Activated CD4-positive, alpha-beta memory T cell treated with anti-CD3 and anti-CD28 coated beads for 36 hours (primary cell): ENCODE results near the gene ELL. TPM values are rescaled to one million over a fixed set of nuclear protein-coding genes. Genes with fewer than 3 reads are reported as not detected.

Source experiments
- CTCF ChIA-PET: fragments of 350-600 bp; sonication (Branson Sonifier 250); formaldehyde crosslinking; loops from one replicate; lab custom pipeline; 2021; ENCODE audit warnings: antibody characterized with exemption, inconsistent platforms; lab: Charles Lee
- POLR2A ChIA-PET: fragments of 350-600 bp; sonication (Branson Sonifier 250); formaldehyde crosslinking; loops from one replicate; lab custom pipeline; 2021; ENCODE audit warnings: antibody characterized with exemption; lab: Charles Lee
- DNase-seq: peaks from one replicate; pipeline ENCODE4 v3.0.0-alpha.2; 2020
- H3K27ac Mint-ChIP-seq: one replicate; pipeline ENCODE4 v1.8.0; 2021; ENCODE audit warnings: mixed read lengths
- H3K27me3 Mint-ChIP-seq: one replicate; pipeline ENCODE4 v1.8.0; 2021; ENCODE audit warnings: mixed read lengths
- H3K36me3 Mint-ChIP-seq: one replicate; pipeline ENCODE4 v1.8.0; 2021; ENCODE audit warnings: mixed read lengths
- H3K4me1 Mint-ChIP-seq: one replicate; pipeline ENCODE4 v1.8.0; 2021; ENCODE audit warnings: low read depth, mixed read lengths
- H3K4me3 Mint-ChIP-seq: one replicate; pipeline ENCODE4 v1.8.0; 2021; ENCODE audit warnings: mild to moderate bottlenecking, mixed read lengths
- H3K9me3 Mint-ChIP-seq: one replicate; pipeline ENCODE4 v1.8.0; 2021; ENCODE audit warnings: mixed read lengths
- intact Hi-C: fragments of 100-400 bp; cut with micrococcal nuclease; formaldehyde crosslinking; loops from one replicate; pipeline ENCODE4 v1.15.1; 2023
- total RNA-seq, 2 experiments: library from RNA; stranded (reverse); gene quantifications; one replicate each; pipeline ENCODE4 v1.2.3, GENCODE V29; 2021

Gene ELL
- total RNA-seq, 2 experiments from 2014 or later: 24.7 to 29.7 TPM

DNA sequence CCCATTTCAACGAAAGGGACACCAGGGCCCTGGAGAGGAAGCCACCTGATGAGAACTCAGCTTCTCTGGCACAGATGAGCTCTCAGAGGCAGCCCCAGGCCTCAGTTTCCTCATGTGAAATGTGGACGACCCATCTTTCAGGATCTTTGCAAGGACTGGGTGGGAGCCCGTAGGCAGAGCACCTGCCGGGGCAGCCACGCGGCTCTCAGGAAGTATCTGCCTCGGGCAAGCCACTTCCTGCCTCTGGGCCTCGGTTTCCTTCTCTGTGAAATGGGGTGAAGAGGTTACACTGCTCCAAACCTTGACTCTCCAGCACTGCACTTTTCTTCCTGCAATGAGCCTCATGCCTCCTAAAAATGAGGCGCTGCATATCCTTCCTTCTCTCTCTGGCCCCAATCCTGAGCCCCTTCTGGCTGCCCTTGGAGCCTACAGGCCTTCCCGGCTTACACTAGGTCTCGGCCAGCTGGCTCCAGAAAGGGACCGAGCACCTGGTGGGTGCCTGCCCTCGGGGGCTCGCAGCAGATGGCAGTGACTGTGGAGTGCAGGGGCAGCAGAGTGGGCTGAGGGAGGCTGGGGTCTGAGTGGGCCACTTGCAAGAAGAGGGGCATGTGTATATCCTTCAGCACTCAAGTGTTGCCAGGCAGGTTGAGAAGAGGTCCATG, 99.2 kb downstream of the ELL start:
- peak overlapping the region; percentile 87 for H3K27ac Mint-ChIP-seq
- POLR2A ChIA-PET: interaction anchor here (0.7 to 1.5 kb wide), 2 partner anchors 9 to 12 kb away, joined by 3 to 4 read pairs; no protein-coding TSS in a partner anchor
- H3K36me3 Mint-ChIP-seq: peaks cover 1% of the 10 kb centered on the region
- peak; percentile 52 for DNase-seq
- H3K9me3 Mint-ChIP-seq: no peaks in the 10 kb centered on the region
- H3K4me1 Mint-ChIP-seq: peaks cover 70% of the 10 kb centered on the region
- H3K27me3 Mint-ChIP-seq: peaks cover 7% of the 10 kb centered on the region
- CTCF ChIA-PET: interaction anchor here (1.0 to 4.2 kb wide), 5 partner anchors 9 to 171 kb away, joined by 3 to 17 read pairs (median 3); no protein-coding TSS in a partner anchor
- peak overlapping the region; percentile 96 for H3K4me3 Mint-ChIP-seq
- intact Hi-C loops: no loop called here

DNA sequence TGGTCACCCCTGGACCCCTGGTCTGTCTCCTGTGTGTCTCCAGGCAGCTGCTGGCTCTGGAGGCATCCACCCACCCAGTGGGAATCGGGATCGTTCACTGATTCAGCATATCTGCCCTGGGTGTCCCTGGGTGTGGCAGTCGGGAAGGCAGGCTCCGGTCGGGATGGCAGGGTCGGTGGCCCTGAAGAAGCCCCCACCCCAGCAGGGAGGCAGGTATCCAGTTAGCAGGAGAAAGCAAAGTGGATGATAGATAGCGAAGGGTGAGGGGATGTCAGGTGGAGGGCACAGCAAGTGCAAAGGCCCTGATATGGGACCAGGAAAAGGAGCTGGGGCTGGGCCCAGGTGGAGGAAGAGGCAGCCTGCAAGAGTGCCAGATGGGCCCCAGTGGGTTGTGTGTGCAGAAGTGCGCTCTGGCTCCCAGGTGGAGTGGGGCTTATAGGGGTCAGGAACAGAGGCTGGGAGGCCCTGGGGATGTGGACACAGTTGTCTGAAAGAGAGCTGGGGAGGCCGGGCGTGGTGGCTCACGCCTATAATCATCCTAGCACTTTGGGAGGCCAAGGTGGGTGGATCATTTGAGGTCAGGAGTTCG, 100.4 kb downstream of the ELL start:
- ChIA-PET POLR2A (interaction anchor here (1.5 kb wide), 1 partner anchor 10 kb away, joined by 4 read pairs; no protein-coding TSS in a partner anchor), CTCF (interaction anchor here (0.6 to 4.2 kb wide), 8 partner anchors 8 to 173 kb away, joined by 3 to 17 read pairs (median 3); no protein-coding TSS in a partner anchor)
- H3K9me3 Mint-ChIP-seq: no peaks in the 10 kb centered on the region
- no peak for DNase-seq
- peaks cover 11% of the 10 kb centered on the region for H3K27me3 Mint-ChIP-seq
- peaks cover 78% of the 10 kb centered on the region for H3K4me1 Mint-ChIP-seq
- intact Hi-C loops: no loop called here
- H3K36me3 Mint-ChIP-seq: peaks cover 1% of the 10 kb centered on the region
- H3K4me3 Mint-ChIP-seq: peak overlapping the region; percentile 96
- H3K27ac Mint-ChIP-seq: peak overlapping the region; percentile 87

DNA sequence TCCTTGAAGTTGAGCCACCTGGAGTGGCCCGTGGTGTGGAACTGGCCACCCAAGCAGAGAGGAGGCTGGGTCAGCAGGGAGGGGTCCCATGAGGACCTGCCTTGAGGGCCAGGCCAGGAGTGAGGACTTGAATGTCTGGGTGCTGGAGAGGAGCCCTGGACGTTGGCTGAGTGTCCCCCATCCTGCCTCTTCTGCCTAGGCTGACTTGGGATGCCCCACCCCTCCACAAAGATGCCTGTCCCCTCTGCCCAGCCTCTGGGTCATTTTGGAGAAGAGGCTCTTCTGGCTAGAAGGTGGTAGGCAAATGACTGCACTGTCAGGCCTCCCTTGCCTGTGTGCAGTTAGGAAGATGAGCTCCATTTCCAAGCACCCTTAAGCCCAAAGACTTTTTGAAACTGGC, 100.9 kb downstream of the ELL start:
- peak overlapping the region; percentile 96 for H3K4me3 Mint-ChIP-seq
- H3K9me3 Mint-ChIP-seq: no peaks in the 10 kb centered on the region
- DNase-seq: no peak
- peaks cover 15% of the 10 kb centered on the region for H3K27me3 Mint-ChIP-seq
- peaks cover 78% of the 10 kb centered on the region for H3K4me1 Mint-ChIP-seq
- H3K27ac Mint-ChIP-seq: peak overlapping the region; percentile 87
- ChIA-PET CTCF (interaction anchor here (1.4 to 4.2 kb wide), 3 partner anchors 10 to 32 kb away, joined by 3 to 17 read pairs (median 14); no protein-coding TSS in a partner anchor), POLR2A (interaction anchor here (0.6 to 5.5 kb wide), 3 partner anchors 75 to 396 kb away, joined by 3 to 46 read pairs (median 3); partner anchors contain the start of gene JUND)
- intact Hi-C loops: no loop called here
- H3K36me3 Mint-ChIP-seq: peaks cover 1% of the 10 kb centered on the region

DNA sequence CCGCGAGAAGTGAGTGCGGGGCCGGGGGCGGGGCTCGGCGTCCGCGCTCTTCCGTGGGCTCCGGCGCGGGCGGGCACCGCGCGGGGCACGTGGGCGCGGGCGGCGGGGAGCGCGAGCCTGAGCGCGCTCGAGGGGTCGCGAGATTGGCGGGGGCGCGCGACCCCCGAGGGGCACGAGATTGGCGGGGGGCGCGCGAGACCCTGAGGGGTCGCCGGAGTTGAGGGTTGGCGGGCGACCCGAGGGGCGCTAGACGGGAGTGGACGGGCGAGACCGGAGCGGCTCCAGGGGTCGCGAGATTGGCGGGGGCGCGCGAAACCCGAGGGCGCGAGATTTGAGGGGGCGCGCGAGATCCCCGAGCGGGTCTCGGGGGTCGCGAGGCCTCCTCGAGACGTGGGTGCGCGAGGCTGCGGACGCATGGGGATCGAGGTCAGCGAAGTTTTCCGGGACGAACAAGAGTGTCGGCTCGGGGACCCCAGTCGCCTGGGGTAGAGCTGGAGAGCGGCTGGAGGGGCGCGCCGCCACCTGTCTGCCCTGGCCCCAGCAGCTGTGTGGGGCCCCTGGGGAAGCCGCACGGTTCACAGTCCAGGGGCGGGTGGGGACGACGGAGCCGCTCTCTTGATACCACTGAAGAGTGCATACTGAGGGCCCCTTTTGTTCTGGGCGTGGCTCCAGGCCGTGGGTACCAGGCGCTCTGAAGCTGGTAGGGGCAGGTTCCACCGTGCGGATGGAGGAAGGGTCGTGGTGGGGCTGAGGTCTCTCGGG, 102.0 kb downstream of the ELL start:
- POLR2A ChIA-PET: interaction anchor here (0.8 to 5.5 kb wide), 6 partner anchors 14 to 140 kb away, joined by 3 to 46 read pairs (median 4); partner anchors contain the start of gene JUND
- peaks cover 1% of the 10 kb centered on the region for H3K36me3 Mint-ChIP-seq
- peak overlapping the region; percentile 96 for H3K4me3 Mint-ChIP-seq
- no peaks in the 10 kb centered on the region for H3K9me3 Mint-ChIP-seq
- peaks cover 79% of the 10 kb centered on the region for H3K4me1 Mint-ChIP-seq
- H3K27me3 Mint-ChIP-seq: peaks cover 17% of the 10 kb centered on the region
- peak overlapping the region; percentile 87 for H3K27ac Mint-ChIP-seq
- CTCF ChIA-PET: interaction anchor here (0.8 to 4.5 kb wide), 10 partner anchors 9 to 428 kb away, joined by 3 to 53 read pairs (median 6); partner anchors contain the start of gene JUND
- intact Hi-C loops: loop anchor here (5.0 to 10.0 kb wide), 2 partner anchors 218 to 325 kb away; partner anchors contain the start of genes MAST3 and RAB3A
- peak; percentile 69 for DNase-seq

DNA sequence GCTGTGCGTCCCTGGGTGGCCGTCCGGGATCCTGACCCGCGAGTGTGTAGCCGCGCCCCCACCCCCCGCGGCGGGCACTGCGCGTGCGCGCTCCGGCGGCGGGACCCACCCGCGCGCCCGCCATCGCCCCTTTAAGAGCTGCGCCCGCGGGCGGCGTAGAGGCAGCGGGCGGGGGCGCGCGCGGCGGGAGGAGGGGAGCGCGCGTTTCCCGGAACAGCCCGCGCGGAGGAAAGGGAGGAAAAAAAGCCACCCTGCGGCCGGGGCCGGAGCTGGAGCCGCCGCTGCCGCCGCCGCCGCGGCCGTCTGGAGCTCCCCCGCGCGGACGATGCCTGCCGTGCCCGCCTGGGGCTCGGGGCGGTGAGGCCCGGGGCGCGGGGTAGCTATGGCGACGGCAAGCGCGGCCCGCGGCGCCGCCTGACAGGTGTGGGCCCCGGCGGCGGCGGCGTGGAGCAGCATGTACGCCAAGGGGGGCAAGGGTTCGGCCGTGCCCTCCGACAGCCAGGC, 102.6 kb downstream of the ELL start, which contains the start of gene SSBP4:
TSS of gene SSBP4 (plus strand) at position 204 of the 504 bp plus-strand sequence. CDS start at position 455, 251 bp downstream.
- peaks cover 17% of the 10 kb centered on the region for H3K27me3 Mint-ChIP-seq
- peaks cover 79% of the 10 kb centered on the region for H3K4me1 Mint-ChIP-seq
- CTCF ChIA-PET: interaction anchor here (0.8 to 4.5 kb wide), 11 partner anchors 8 to 429 kb away, joined by 3 to 53 read pairs (median 5); partner anchors contain the start of gene JUND
- H3K27ac Mint-ChIP-seq: peak within 1 kb of the TSS; percentile 87
- POLR2A ChIA-PET: interaction anchor here (0.8 to 5.5 kb wide), 6 partner anchors 9 to 139 kb away, joined by 3 to 46 read pairs (median 4); partner anchors contain the start of gene JUND
- intact Hi-C loops: loop anchor here (5.0 to 10.0 kb wide), 2 partner anchors 217 to 324 kb away; partner anchors contain the start of genes MAST3 and RAB3A
- H3K9me3 Mint-ChIP-seq: no peaks in the 10 kb centered on the region
- H3K36me3 Mint-ChIP-seq: peaks cover 1% of the 10 kb centered on the region
- peak within 1 kb of the TSS; percentile 96 for H3K4me3 Mint-ChIP-seq
- peak; percentile 79 for DNase-seq

DNA sequence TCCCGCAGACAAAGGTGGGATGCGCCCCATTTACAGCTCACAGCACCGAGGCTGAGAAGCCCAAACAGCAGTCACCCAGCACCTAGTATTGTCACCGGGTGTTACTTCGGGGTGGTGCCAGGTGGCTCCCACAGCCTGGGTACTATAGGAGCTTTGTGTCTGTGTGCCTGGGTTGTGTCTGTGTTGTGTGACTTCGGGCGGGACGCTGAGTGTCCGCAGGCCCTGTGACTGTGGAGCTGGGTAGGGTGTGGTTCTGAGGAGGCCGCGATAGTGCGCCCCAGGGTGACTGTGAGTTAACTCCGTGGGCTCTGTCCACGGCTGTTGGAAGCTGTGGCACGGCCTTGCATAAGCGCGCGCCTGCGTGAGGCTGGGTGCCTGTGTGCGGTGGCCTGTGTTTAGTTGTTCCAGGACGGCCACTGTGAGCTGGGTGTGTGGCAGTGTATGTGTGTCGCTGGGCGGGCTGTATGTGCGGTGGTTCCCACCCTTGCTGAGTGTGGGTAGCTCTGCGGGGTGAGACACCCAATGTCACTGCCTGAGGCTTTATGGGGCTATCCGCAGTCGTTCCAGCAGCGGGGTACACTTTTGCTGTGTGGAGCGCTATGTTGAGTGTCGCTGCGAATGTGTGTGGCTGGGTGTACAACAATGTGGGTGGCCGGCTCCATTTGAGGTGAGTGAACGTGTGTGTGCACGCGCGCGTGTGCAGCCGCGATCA, 103.2 kb downstream of the ELL start:
- CTCF ChIA-PET: interaction anchor here (0.8 to 4.5 kb wide), 11 partner anchors 7 to 429 kb away, joined by 3 to 53 read pairs (median 5); partner anchors contain the start of gene JUND
- POLR2A ChIA-PET: interaction anchor here (0.8 to 5.5 kb wide), 7 partner anchors 10 to 139 kb away, joined by 3 to 46 read pairs (median 4); partner anchors contain the start of gene JUND
- intact Hi-C loops: loop anchor here (5.0 to 10.0 kb wide), 2 partner anchors 216 to 324 kb away; partner anchors contain the start of genes MAST3 and RAB3A
- Mint-ChIP-seq H3K36me3 (peaks cover 1% of the 10 kb centered on the region), H3K27me3 (peaks cover 17% of the 10 kb centered on the region), H3K9me3 (no peaks in the 10 kb centered on the region), H3K27ac (peak overlapping the region; percentile 47), H3K4me1 (peaks cover 73% of the 10 kb centered on the region), H3K4me3 (peak overlapping the region; percentile 63)
- DNase-seq: no peak

DNA sequence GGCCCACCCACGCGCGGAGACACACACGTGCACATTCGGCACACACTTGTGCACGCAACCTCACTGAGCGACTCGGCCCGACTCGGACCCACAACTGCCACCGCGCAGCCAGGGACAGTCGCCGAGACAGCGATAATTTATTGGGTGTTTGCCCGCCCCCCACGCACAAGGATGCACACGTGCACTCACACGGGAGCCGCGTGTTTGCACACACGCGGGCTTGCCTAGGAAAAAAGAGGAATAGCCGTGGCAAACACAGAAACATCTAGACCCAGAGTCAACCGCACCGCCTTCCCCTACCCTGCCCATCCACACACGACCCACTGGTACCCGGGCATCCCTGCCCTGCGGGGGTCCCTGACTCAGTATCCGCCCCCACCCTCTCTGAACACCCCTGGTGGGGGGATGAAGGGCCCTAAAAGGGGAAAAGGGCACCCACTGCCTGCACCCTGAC, 103.8 kb downstream of the ELL start:
- Mint-ChIP-seq H3K36me3 (peaks cover 1% of the 10 kb centered on the region), H3K4me1 (peaks cover 68% of the 10 kb centered on the region), H3K4me3 (peak overlapping the region; percentile 63), H3K9me3 (no peaks in the 10 kb centered on the region), H3K27ac (no peak overlapping the region), H3K27me3 (peaks cover 17% of the 10 kb centered on the region)
- DNase-seq: peak; percentile 53
- CTCF ChIA-PET: interaction anchor here (1.3 to 4.5 kb wide), 4 partner anchors 27 to 139 kb away, joined by 5 to 53 read pairs (median 14); no protein-coding TSS in a partner anchor
- POLR2A ChIA-PET: interaction anchor here (1.0 to 5.5 kb wide), 3 partner anchors 11 to 138 kb away, joined by 3 to 46 read pairs (median 4); partner anchors contain the start of gene JUND
- intact Hi-C loops: loop anchor here (5.0 to 10.0 kb wide), 2 partner anchors 216 to 323 kb away; partner anchors contain the start of genes MAST3 and RAB3A

DNA sequence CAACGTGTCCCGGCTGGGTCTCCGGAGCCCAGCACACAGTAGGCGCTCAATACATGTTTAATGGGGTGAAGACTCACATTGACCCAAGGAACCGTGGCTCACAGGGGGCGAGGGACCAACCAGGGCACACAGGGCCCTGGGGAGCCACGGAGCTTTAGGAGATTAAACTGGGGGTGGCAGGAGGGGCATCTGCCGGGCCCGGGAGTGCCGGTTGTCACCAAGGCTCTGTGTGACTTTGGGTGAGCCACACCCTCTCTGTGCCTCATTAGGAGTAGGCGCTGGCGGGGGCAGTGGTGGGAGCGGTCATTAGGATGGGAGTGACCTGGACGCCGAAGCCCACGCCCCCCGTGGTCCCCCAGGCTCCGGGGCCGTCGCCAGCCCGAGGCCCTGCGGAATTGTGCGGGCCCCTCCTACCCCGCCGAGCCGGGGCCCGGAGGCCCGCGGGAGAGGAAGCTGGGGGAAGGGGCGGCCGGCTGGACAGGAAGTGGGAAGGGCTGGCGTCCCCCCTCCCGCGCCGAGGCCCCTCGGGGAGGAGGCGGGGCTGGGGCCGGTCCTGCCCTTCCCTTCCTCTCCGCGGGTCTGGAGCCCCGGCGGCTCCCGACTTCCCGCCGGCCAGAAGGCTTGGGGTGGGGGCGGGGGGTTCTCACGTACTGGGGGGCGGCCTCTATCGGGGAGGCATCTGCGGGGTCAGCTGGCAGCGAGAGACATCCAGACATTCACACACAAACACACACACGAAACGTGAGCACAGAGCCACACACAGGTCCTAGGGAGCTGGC, 104.4 kb downstream of the ELL start:
- ChIA-PET POLR2A (interaction anchor here (1.0 to 5.5 kb wide), 3 partner anchors 17 to 137 kb away, joined by 3 to 46 read pairs (median 3); partner anchors contain the start of gene JUND), CTCF (interaction anchor here (1.2 to 4.5 kb wide), 4 partner anchors 27 to 138 kb away, joined by 3 to 53 read pairs (median 14); no protein-coding TSS in a partner anchor)
- peak; percentile 61 for DNase-seq
- Mint-ChIP-seq H3K4me3 (peak overlapping the region; percentile 74), H3K4me1 (peaks cover 62% of the 10 kb centered on the region), H3K27ac (peak overlapping the region; percentile 56), H3K9me3 (no peaks in the 10 kb centered on the region), H3K36me3 (peaks cover 1% of the 10 kb centered on the region), H3K27me3 (peaks cover 20% of the 10 kb centered on the region)
- intact Hi-C loops: loop anchor here (5.0 to 10.0 kb wide), 2 partner anchors 215 to 323 kb away; partner anchors contain the start of genes MAST3 and RAB3A

DNA sequence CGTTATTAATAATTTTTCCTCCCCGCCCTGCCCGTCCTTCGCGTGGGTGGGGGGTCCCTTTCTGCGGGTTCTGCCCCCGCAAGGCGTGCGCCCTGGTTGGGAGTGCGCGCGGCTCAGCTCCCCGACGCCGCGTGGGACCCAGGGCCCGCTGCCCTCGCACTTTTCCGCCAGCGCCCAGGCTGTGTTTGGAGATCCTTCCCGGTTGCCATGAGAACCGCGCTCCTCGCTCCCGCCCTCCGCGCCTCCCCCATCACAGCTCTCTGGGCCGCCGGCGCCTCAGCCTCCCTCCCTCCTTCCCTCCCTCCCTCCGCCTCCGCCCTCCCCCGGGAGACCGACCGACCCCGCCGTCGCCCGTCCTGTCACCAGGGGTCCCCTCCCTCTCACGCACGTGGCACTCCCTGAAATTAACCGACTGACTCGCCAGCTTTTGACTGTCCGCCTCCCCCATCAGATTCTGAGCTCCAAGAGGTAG, 105.1 kb downstream of the ELL start:
- peaks cover 56% of the 10 kb centered on the region for H3K4me1 Mint-ChIP-seq
- no peaks in the 10 kb centered on the region for H3K9me3 Mint-ChIP-seq
- ChIA-PET CTCF (interaction anchor here (1.2 to 4.5 kb wide), 3 partner anchors 29 to 138 kb away, joined by 3 to 53 read pairs (median 20); no protein-coding TSS in a partner anchor), POLR2A (interaction anchor here (1.1 to 5.5 kb wide), 2 partner anchors 18 to 137 kb away, joined by 3 to 46 read pairs; partner anchors contain the start of gene JUND)
- H3K36me3 Mint-ChIP-seq: no peaks in the 10 kb centered on the region
- peak overlapping the region; percentile 56 for H3K27ac Mint-ChIP-seq
- H3K27me3 Mint-ChIP-seq: peaks cover 20% of the 10 kb centered on the region
- DNase-seq: peak; percentile 79
- intact Hi-C loops: loop anchor here (5.0 to 10.0 kb wide), 2 partner anchors 215 to 322 kb away; partner anchors contain the start of genes MAST3 and RAB3A
- peak overlapping the region; percentile 74 for H3K4me3 Mint-ChIP-seq
